Left ventricle myocardium inferior (tissue), 1 donor: ENCODE data around the gene PTTG2. TPM values are rescaled to one million over a fixed set of nuclear protein-coding genes. Genes with fewer than 3 reads are reported as not detected.

Source experiments
- DNase-seq: peaks from one replicate; pipeline ENCODE4 v3.0.0-alpha.2; 2020
- H3K27ac ChIP-seq: fragments of 200-600 bp; replicated peaks from 2 replicates; pipeline ENCODE4 v1.8.0; 2021
- H3K27me3 ChIP-seq: fragments of 200-600 bp; 2 replicates; pipeline ENCODE4 v1.8.0; 2021; ENCODE audit warnings: low read depth
- H3K36me3 ChIP-seq: fragments of 200-600 bp; 2 replicates; pipeline ENCODE4 v1.8.0; 2021
- H3K4me1 ChIP-seq: fragments of 200-600 bp; 2 replicates; pipeline ENCODE4 v1.8.0; 2021
- H3K4me3 ChIP-seq: fragments of 200-600 bp; 2 replicates; pipeline ENCODE4 v1.8.0; 2021; ENCODE audit warnings: mild to moderate bottlenecking, moderate library complexity
- H3K9me3 ChIP-seq: fragments of 200-600 bp; replicated peaks from 2 replicates; pipeline ENCODE4 v1.8.0; 2021
- CTCF ChIP-seq: fragments of 200-600 bp; IDR thresholded peaks from 2 replicates; pipeline ENCODE4 v1.8.0; 2021; ENCODE audit warnings: antibody characterized with exemption, mild to moderate bottlenecking, borderline replicate concordance
- intact Hi-C: fragments of 100-400 bp; cut with micrococcal nuclease; formaldehyde crosslinking; loops from one replicate; pipeline ENCODE4 v1.11.0; 2022
- total RNA-seq: library from RNA; stranded (reverse); fragmentation: NEBNext Ultra II Directional; extraction: Animal tissue kit (Norgen Biotek cat#: 25700); gene quantifications from one replicate; pipeline ENCODE4 v1.2.1, GENCODE V29; 2021
- donor health status: DM: no; HTN: yes; CAD: no; lungs with severe emphysema.

The PTTG2 gene
- total RNA-seq, 1 donor from 2014 or later: 0.58 TPM

- H3K4me1 ChIP-seq: peaks cover 17% of the 10 kb centered on the region
- H3K27ac ChIP-seq: no peak overlapping the region
- no peak overlapping the region for H3K4me3 ChIP-seq
- intact Hi-C loops: no loop called here
- TF ChIP-seq CTCF: no peak
- H3K9me3 ChIP-seq: no peaks in the 10 kb centered on the region
- no peak for DNase-seq
- H3K36me3 ChIP-seq: no peaks in the 10 kb centered on the region
- H3K27me3 ChIP-seq: no peaks in the 10 kb centered on the region
Observed at GRCh38 chr4:37958932-37959331, 1.3 kb upstream of the PTTG2 start.

GRCh38 chr4:37960679-37961450 lies 667 bp downstream of the PTTG2 start:
- no peak overlapping the region for H3K27ac ChIP-seq

GRCh38 chr4:37964734-37965457 lies 4.7 kb downstream of the PTTG2 start:
- no peak for DNase-seq

More at GRCh38 chr4:37960679-37961450, 667 bp downstream of the PTTG2 start:
- peaks cover 17% of the 10 kb centered on the region for H3K4me1 ChIP-seq
- TF ChIP-seq CTCF: no peak
- no peak for DNase-seq
- H3K27me3 ChIP-seq: no peaks in the 10 kb centered on the region
- H3K9me3 ChIP-seq: no peaks in the 10 kb centered on the region
- intact Hi-C loops: loop anchor here (10.0 kb wide), 1 partner anchor 66 kb away; the partner anchor contains the start of gene TBC1D1
- H3K36me3 ChIP-seq: no peaks in the 10 kb centered on the region
- H3K4me3 ChIP-seq: no peak overlapping the region

GRCh38 chr4:37966044-37966443 lies 5.8 kb downstream of the PTTG2 start:
- Histone ChIP-seq H3K4me3 (no peak overlapping the region), H3K9me3 (no peaks in the 10 kb centered on the region), H3K27ac (no peak overlapping the region), H3K4me1 (peaks cover 45% of the 10 kb centered on the region), H3K36me3 (no peaks in the 10 kb centered on the region), H3K27me3 (no peaks in the 10 kb centered on the region)
- intact Hi-C loops: loop anchor here (10.0 kb wide), 1 partner anchor 71 kb away; the partner anchor contains the start of gene TBC1D1
- no peak for DNase-seq
- no peak for TF ChIP-seq CTCF

More at GRCh38 chr4:37964734-37965457, 4.7 kb downstream of the PTTG2 start:
- TF ChIP-seq CTCF: no peak
- Histone ChIP-seq H3K4me3 (no peak overlapping the region), H3K4me1 (peaks cover 34% of the 10 kb centered on the region), H3K9me3 (no peaks in the 10 kb centered on the region), H3K27ac (no peak overlapping the region), H3K27me3 (no peaks in the 10 kb centered on the region), H3K36me3 (no peaks in the 10 kb centered on the region)
- intact Hi-C loops: loop anchor here (10.0 kb wide), 1 partner anchor 70 kb away; the partner anchor contains the start of gene TBC1D1

GRCh38 chr4:37967736-37968135 lies 7.5 kb downstream of the PTTG2 start:
- peak overlapping the region; percentile 61 for H3K27ac ChIP-seq
- H3K36me3 ChIP-seq: no peaks in the 10 kb centered on the region
- H3K9me3 ChIP-seq: no peaks in the 10 kb centered on the region
- no peak for TF ChIP-seq CTCF
- H3K4me1 ChIP-seq: peaks cover 38% of the 10 kb centered on the region
- H3K27me3 ChIP-seq: no peaks in the 10 kb centered on the region
- H3K4me3 ChIP-seq: peak overlapping the region; percentile 24
- intact Hi-C loops: loop anchor here (10.0 kb wide), 1 partner anchor 73 kb away; the partner anchor contains the start of gene TBC1D1
- no peak for DNase-seq
